HG02759 (cell line): ENCODE results near the gene GPS2.

Experiments used
- ATAC-seq: cut with Tn5 transposase; IDR thresholded peaks from one replicate; pipeline ENCODE4 v1.9.1; 2021; ENCODE audit warnings: mild to moderate bottlenecking, moderate library complexity; ENCODE audit not compliant: unreplicated experiment

GPS2 gene

GRCh38 chr17:7318121-7318860 is 3.1 kb upstream of the GPS2 start:
- no peak for ATAC-seq

GRCh38 chr17:7317161-7317803 is 2.1 kb upstream of the GPS2 start:
- no peak for ATAC-seq

- no peak for ATAC-seq
Measured at GRCh38 chr17:7315570-7316235, 543 bp upstream of the GPS2 start.

- no peak for ATAC-seq
Measured at GRCh38 chr17:7313890-7314718, 1.1 kb downstream of the GPS2 start.

GRCh38 chr17:7313088-7313889 is 1.9 kb downstream of the GPS2 start:
- ATAC-seq: no peak

- no peak for ATAC-seq
Measured at GRCh38 chr17:7312432-7313087, 2.6 kb downstream of the GPS2 start.

GRCh38 chr17:7311110-7311705 is 4.0 kb downstream of the GPS2 start:
- ATAC-seq: no peak

- no peak for ATAC-seq
Measured at GRCh38 chr17:7309628-7310027, 5.5 kb downstream of the GPS2 start.

- no peak for ATAC-seq
Measured at GRCh38 chr17:7308625-7309433, 6.3 kb downstream of the GPS2 start.

- no peak for ATAC-seq
Measured at GRCh38 chr17:7307686-7308624, 7.2 kb downstream of the GPS2 start.

GRCh38 chr17:7306911-7307685 is 8.1 kb downstream of the GPS2 start, which contains the start of gene EIF5A:
TSS of gene EIF5A (plus strand) at chr17:7307628. CDS start at chr17:7309636, 2,008 bp downstream.
- ATAC-seq: peak; percentile 77

GRCh38 chr17:7304179-7304578 is 11.0 kb downstream of the GPS2 start:
- no peak for ATAC-seq

- ATAC-seq: no peak
Measured at GRCh38 chr17:7296189-7296861, 18.8 kb downstream of the GPS2 start.

GRCh38 chr17:7295230-7296180 is 19.7 kb downstream of the GPS2 start:
- ATAC-seq: no peak

- ATAC-seq: peak; percentile 59
Measured at GRCh38 chr17:7294614-7295153, 20.5 kb downstream of the GPS2 start, which contains the start of gene YBX2. TSS of gene YBX2 (minus strand) at chr17:7294639. CDS start at chr17:7294500, 139 bp downstream.
